ENCODE results near the gene TNK1.

Gene TNK1

GRCh38 chr17:7410634-7411426, 29.9 kb downstream of the TNK1 start:
- no peak for DNase-seq (ENCODE audit: low read depth)

- no peak for DNase-seq (ENCODE audit: low read depth)
These were observed 30.5 kb downstream of the TNK1 start for GRCh38 chr17:7411427-7411750.

GRCh38 chr17:7413346-7413985, 32.6 kb downstream of the TNK1 start:
- no peak for DNase-seq (ENCODE audit: low read depth)

GRCh38 chr17:7414837-7415236, 33.9 kb downstream of the TNK1 start:
- no peak for DNase-seq (ENCODE audit: low read depth)

GRCh38 chr17:7415784-7416183, 34.9 kb downstream of the TNK1 start:
- no peak for DNase-seq (ENCODE audit: low read depth)

GRCh38 chr17:7416323-7416722, 35.4 kb downstream of the TNK1 start:
- no peak for DNase-seq (ENCODE audit: low read depth)

- no peak for DNase-seq (ENCODE audit: low read depth)
These were observed 36.3 kb downstream of the TNK1 start for GRCh38 chr17:7417056-7417655.

- DNase-seq (ENCODE audit: low read depth) = no peak
These were observed 37.7 kb downstream of the TNK1 start for GRCh38 chr17:7418472-7419152.

GRCh38 chr17:7419819-7420610, 39.1 kb downstream of the TNK1 start, which contains the start of gene SPEM1:
SPEM1 (plus strand) TSS chr17:7420324; CDS start chr17:7420385, 61 bp downstream.
- no peak for DNase-seq (ENCODE audit: low read depth)

- DNase-seq (ENCODE audit: low read depth) = no peak
These were observed 40.3 kb downstream of the TNK1 start for GRCh38 chr17:7421186-7421585.

- no peak for DNase-seq (ENCODE audit: low read depth)
These were observed 42.8 kb downstream of the TNK1 start for GRCh38 chr17:7423679-7424078.

GRCh38 chr17:7425316-7425715, 44.4 kb downstream of the TNK1 start, which contains the start of gene SPEM2:
SPEM2 (plus strand) TSS chr17:7425616; CDS start chr17:7425689, 73 bp downstream.
- no peak for DNase-seq (ENCODE audit: low read depth)

GRCh38 chr17:7425756-7426155, 44.9 kb downstream of the TNK1 start:
- no peak for DNase-seq (ENCODE audit: low read depth)

GRCh38 chr17:7426203-7426863, 45.4 kb downstream of the TNK1 start:
- no peak for DNase-seq (ENCODE audit: low read depth)

- no peak for DNase-seq (ENCODE audit: low read depth)
These were observed 46.1 kb downstream of the TNK1 start for GRCh38 chr17:7426896-7427489.

GRCh38 chr17:7427549-7427948, 46.7 kb downstream of the TNK1 start:
- DNase-seq (ENCODE audit: low read depth) = no peak

GRCh38 chr17:7428557-7428956, 47.7 kb downstream of the TNK1 start, which contains the start of gene SPEM3:
SPEM3 (plus strand) TSS chr17:7428857; CDS start chr17:7428903, 46 bp downstream.
- DNase-seq (ENCODE audit: low read depth) = no peak

- no peak for DNase-seq (ENCODE audit: low read depth)
These were observed 48.8 kb downstream of the TNK1 start for GRCh38 chr17:7429722-7430121.

GRCh38 chr17:7431231-7431630, 50.3 kb downstream of the TNK1 start:
- no peak for DNase-seq (ENCODE audit: low read depth)

- no peak for DNase-seq (ENCODE audit: low read depth)
These were observed 51.4 kb downstream of the TNK1 start for GRCh38 chr17:7432296-7432695.
